Hematopoietic multipotent progenitor cell treated with erythropoietin and hydrocortisone succinate and interleukin-3 and kit ligand, for 17 days (in vitro differentiated cells): ENCODE measurements around the gene SAPCD2.

ENCODE experiments used
- DNase-seq: peaks from one replicate; pipeline ENCODE4 v3.0.0-alpha.2; 2015; ENCODE audit warnings: low spot score

Gene SAPCD2

GRCh38 chr9:137080260-137081122, 10.1 kb upstream of the SAPCD2 start:
- DNase-seq, result no peak

- DNase-seq, result no peak
Observed at GRCh38 chr9:137079401-137079787, 9.0 kb upstream of the SAPCD2 start.

- no peak for DNase-seq
Observed at GRCh38 chr9:137078701-137079400, 8.5 kb upstream of the SAPCD2 start.

- DNase-seq, result no peak
Observed at GRCh38 chr9:137077758-137078693, 7.7 kb upstream of the SAPCD2 start.

- DNase-seq, result peak; percentile 28
Observed at GRCh38 chr9:137077010-137077747, 6.8 kb upstream of the SAPCD2 start, which contains the start of gene UAP1L1. UAP1L1 (plus strand) TSS chr9:137077517; CDS start chr9:137077533, 16 bp downstream.

GRCh38 chr9:137076636-137077009, 6.3 kb upstream of the SAPCD2 start:
- DNase-seq, result no peak

- DNase-seq, result no peak
Observed at GRCh38 chr9:137075275-137075775, 5.0 kb upstream of the SAPCD2 start.

GRCh38 chr9:137074657-137075274, 4.4 kb upstream of the SAPCD2 start:
- DNase-seq, result no peak

- no peak for DNase-seq
Observed at GRCh38 chr9:137073992-137074399, 3.6 kb upstream of the SAPCD2 start.

GRCh38 chr9:137071282-137071681, 925 bp upstream of the SAPCD2 start:
- no peak for DNase-seq

- DNase-seq, result no peak
Observed at GRCh38 chr9:137070906-137071275, 534 bp upstream of the SAPCD2 start.

- DNase-seq, result no peak
Observed at GRCh38 chr9:137069508-137070091, 757 bp downstream of the SAPCD2 start.

GRCh38 chr9:137068539-137069507, 1.5 kb downstream of the SAPCD2 start:
- DNase-seq, result no peak

- peak; percentile 81 for DNase-seq
Observed at GRCh38 chr9:137067860-137068538, 2.4 kb downstream of the SAPCD2 start.

GRCh38 chr9:137066096-137066861, 4.1 kb downstream of the SAPCD2 start:
- no peak for DNase-seq

GRCh38 chr9:137065336-137065967, 4.9 kb downstream of the SAPCD2 start:
- no peak for DNase-seq

GRCh38 chr9:137064880-137065164, 5.5 kb downstream of the SAPCD2 start:
- no peak for DNase-seq
